ENCODE measurements around the gene PRPF19.
A peak's percentile ranks its signal among the peaks of the same experiment; 100 is the strongest.

GRCh38 chr11:60889869-60890311 lies 16.5 kb downstream of the PRPF19 start:
- TF ChIP-seq POLR2AphosphoS5 (IDR thresholded peaks at IDR 0.05) = peak; percentile 7
- TF ChIP-seq CTCF (IDR thresholded peaks at IDR 0.05) = no peak
